ENCODE results near the gene CFL2.
A peak's percentile ranks its signal among the peaks of the same experiment; 100 is the strongest.

Gene CFL2

DNA sequence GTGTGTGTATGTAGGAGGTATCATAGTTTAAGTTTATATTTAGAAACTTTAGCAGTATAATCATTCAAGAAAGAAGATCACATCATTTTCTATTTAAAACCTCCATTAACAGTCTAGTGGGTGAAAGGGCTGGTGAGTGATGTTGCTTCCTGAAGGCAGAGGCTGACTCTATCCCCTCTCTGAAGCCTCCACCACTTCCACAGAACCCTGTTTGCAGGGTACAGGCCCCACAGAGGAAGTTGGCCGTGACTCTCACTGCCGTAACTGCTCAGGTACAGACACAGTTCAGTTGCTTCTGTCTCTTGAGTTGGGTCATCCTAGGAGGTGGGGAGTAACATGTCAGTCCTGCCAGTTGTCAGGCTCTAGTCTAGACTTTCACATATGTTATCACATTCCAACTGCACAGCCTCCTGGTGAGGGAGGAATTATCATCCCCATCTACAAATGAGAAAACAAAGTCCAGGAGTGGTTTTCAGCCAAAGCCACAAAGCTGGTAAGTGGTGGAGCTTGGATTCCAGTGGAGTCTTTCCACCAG is 31.5 kb downstream of the CFL2 start:
- Histone ChIP-seq H3K9me3 (ENCODE audit: severe bottlenecking) (no peaks in the 10 kb centered on the region), H3K4me1 (ENCODE audit: insufficient read depth, poor library complexity, severe bottlenecking) (peaks cover 8% of the 10 kb centered on the region), H3K36me3 (ENCODE audit: low read depth) (no peaks in the 10 kb centered on the region), H3K27ac (ENCODE audit: poor library complexity, severe bottlenecking) (no peak overlapping the region), H3K27me3 (ENCODE audit: insufficient read depth, poor library complexity, severe bottlenecking) (no peaks in the 10 kb centered on the region), H3K4me3 (ENCODE audit: severe bottlenecking) (no peak overlapping the region)
- DNase-seq (ENCODE audit: low spot score) (no peak), ATAC-seq (ENCODE audit: low read depth) (no peak)
- no peak for TF ChIP-seq CTCF (IDR thresholded peaks at IDR 0.05; ENCODE audit: poor library complexity, severe bottlenecking)

GRCh38 chr14:34680806-34681479 is 33.5 kb downstream of the CFL2 start:
- TF ChIP-seq CTCF (IDR thresholded peaks at IDR 0.05; ENCODE audit: poor library complexity, severe bottlenecking), result no peak

GRCh38 chr14:34678735-34679134 is 35.7 kb downstream of the CFL2 start:
- Histone ChIP-seq H3K4me3 (ENCODE audit: severe bottlenecking) (no peak overlapping the region), H3K36me3 (ENCODE audit: low read depth) (no peaks in the 10 kb centered on the region), H3K9me3 (ENCODE audit: severe bottlenecking) (no peaks in the 10 kb centered on the region), H3K27ac (ENCODE audit: poor library complexity, severe bottlenecking) (peak overlapping the region; percentile 66), H3K4me1 (ENCODE audit: insufficient read depth, poor library complexity, severe bottlenecking) (peaks cover 17% of the 10 kb centered on the region), H3K27me3 (ENCODE audit: insufficient read depth, poor library complexity, severe bottlenecking) (no peaks in the 10 kb centered on the region)
- DNase-seq (ENCODE audit: low spot score) (no peak), ATAC-seq (ENCODE audit: low read depth) (no peak)
- TF ChIP-seq CTCF (IDR thresholded peaks at IDR 0.05; ENCODE audit: poor library complexity, severe bottlenecking), result no peak

More at GRCh38 chr14:34680806-34681479, 33.5 kb downstream of the CFL2 start:
- Histone ChIP-seq H3K4me3 (ENCODE audit: severe bottlenecking) (no peak overlapping the region), H3K36me3 (ENCODE audit: low read depth) (no peaks in the 10 kb centered on the region), H3K4me1 (ENCODE audit: insufficient read depth, poor library complexity, severe bottlenecking) (peaks cover 17% of the 10 kb centered on the region), H3K27me3 (ENCODE audit: insufficient read depth, poor library complexity, severe bottlenecking) (no peaks in the 10 kb centered on the region), H3K9me3 (ENCODE audit: severe bottlenecking) (no peaks in the 10 kb centered on the region), H3K27ac (ENCODE audit: poor library complexity, severe bottlenecking) (no peak overlapping the region)
- DNase-seq (ENCODE audit: low spot score), result no peak
- ATAC-seq (ENCODE audit: low read depth), result no peak

DNA sequence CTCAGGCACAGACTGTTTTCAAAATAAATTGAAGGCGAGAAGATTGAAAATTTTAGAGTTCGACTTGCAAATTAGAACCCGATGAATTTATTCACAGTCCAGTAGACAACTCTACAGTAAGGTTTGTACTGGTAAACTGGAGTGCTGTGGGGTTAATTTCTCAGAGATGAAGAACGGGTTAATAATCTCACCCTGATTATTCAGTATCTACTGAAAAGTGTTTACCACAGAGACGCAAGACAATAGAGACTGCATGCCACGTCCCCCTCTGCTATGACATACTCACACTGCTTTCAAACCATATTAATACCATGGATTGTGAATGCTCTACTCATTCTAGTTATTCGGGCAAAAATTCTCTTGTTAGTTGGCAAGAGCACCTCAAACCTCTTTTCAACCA is 36.1 kb downstream of the CFL2 start:
- Histone ChIP-seq H3K4me3 (ENCODE audit: severe bottlenecking) (no peak overlapping the region), H3K4me1 (ENCODE audit: insufficient read depth, poor library complexity, severe bottlenecking) (peaks cover 17% of the 10 kb centered on the region), H3K36me3 (ENCODE audit: low read depth) (no peaks in the 10 kb centered on the region), H3K27ac (ENCODE audit: poor library complexity, severe bottlenecking) (peak overlapping the region; percentile 66), H3K9me3 (ENCODE audit: severe bottlenecking) (no peaks in the 10 kb centered on the region), H3K27me3 (ENCODE audit: insufficient read depth, poor library complexity, severe bottlenecking) (no peaks in the 10 kb centered on the region)
- no peak for ATAC-seq (ENCODE audit: low read depth)
- DNase-seq (ENCODE audit: low spot score), result no peak
- TF ChIP-seq CTCF (IDR thresholded peaks at IDR 0.05; ENCODE audit: poor library complexity, severe bottlenecking), result no peak

All from RWPE2 (cell line).